Astrocyte (in vitro differentiated cells and primary cell): Measurements from ENCODE around the gene AKAP13.

Experiments
- EZH2 ChIP-seq: IDR thresholded peaks from 2 replicates; pipeline ENCODE4 v1.6.1; 2012; ENCODE audit warnings: mild to moderate bottlenecking, low read length, inconsistent platforms; ENCODE audit not compliant: insufficient read depth
- TF ChIP-seq, protein P1 (sequence below): IDR thresholded peaks from 2 replicates; pipeline ENCODE4 v1.5.1; 2011; ENCODE audit warnings: low read depth, mild to moderate bottlenecking, inconsistent platforms, low read length, moderate library complexity; ENCODE audit not compliant: insufficient read depth

DNA sequence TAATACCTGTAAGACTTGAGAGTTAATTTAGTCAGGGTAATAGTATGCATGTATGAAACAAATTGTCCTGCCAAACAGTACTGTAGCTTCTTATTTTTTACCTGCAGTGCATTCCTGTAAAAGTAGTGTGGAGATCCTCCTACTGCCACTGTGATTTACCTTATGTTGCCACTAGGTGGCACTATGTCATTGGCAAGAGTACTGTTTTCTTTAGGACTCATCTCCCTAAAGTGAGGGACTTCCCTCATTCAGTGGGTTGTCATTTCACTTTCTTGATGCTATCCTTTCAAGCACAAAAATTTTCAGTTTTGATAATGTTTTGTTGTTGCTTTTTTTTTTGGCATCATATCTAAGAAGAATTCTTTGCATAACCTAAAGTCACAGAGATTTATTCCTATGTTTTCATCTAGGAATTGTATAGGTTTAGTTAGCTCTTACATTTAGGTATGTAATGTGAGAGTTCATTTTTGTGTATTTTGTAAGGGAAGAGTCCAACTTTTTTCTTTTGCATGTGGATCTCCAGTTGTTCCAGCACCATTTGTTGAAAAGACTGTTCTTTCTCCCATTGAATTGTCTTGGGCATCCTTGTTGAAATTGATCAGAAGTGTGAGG, 105.7 kb downstream of the AKAP13 start:
- TF ChIP-seq EZH2: no peak
- TF ChIP-seq, protein P1, sequence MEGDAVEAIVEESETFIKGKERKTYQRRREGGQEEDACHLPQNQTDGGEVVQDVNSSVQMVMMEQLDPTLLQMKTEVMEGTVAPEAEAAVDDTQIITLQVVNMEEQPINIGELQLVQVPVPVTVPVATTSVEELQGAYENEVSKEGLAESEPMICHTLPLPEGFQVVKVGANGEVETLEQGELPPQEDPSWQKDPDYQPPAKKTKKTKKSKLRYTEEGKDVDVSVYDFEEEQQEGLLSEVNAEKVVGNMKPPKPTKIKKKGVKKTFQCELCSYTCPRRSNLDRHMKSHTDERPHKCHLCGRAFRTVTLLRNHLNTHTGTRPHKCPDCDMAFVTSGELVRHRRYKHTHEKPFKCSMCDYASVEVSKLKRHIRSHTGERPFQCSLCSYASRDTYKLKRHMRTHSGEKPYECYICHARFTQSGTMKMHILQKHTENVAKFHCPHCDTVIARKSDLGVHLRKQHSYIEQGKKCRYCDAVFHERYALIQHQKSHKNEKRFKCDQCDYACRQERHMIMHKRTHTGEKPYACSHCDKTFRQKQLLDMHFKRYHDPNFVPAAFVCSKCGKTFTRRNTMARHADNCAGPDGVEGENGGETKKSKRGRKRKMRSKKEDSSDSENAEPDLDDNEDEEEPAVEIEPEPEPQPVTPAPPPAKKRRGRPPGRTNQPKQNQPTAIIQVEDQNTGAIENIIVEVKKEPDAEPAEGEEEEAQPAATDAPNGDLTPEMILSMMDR: peak; percentile 83
